HL-60 (cell line): ENCODE data around the gene HCFC1R1.

Experiments
- DNase-seq, 2 experiments: peaks; one replicate each; pipeline ENCODE4 v3.0.0-alpha.2; 2010 to 2020; ENCODE audit warnings: low read depth in 1 of 2, low spot score in 1 of 2
- H3K27ac ChIP-seq: fragments of 250-450 bp; sonication (Bioruptor Pico); replicated peaks from 2 replicates; pipeline ENCODE4 v1.5.1; 2020; ENCODE audit warnings: mild to moderate bottlenecking, moderate library complexity
- H3K27me3 ChIP-seq: fragments of 250-450 bp; sonication (Bioruptor Pico); 2 replicates; pipeline ENCODE4 v1.5.1; 2021; ENCODE audit warnings: mild to moderate bottlenecking, moderate library complexity; ENCODE audit not compliant: insufficient read depth, poor library complexity, severe bottlenecking
- H3K4me3 ChIP-seq: replicated peaks from 2 replicates; pipeline ENCODE4 v1.5.1; 2011; ENCODE audit warnings: mild to moderate bottlenecking, control low read depth, low read length; ENCODE audit not compliant: insufficient read depth
- CTCF ChIP-seq: IDR thresholded peaks from one replicate; pipeline ENCODE4 v1.5.1; 2011; ENCODE audit warnings: low read length, control low read depth, inconsistent platforms; ENCODE audit not compliant: insufficient read depth
- GABPA ChIP-seq: IDR thresholded peaks from 2 replicates; pipeline ENCODE4 v1.6.1; 2012; ENCODE audit warnings: low read depth
- POLR2AphosphoS5 ChIP-seq: IDR thresholded peaks from 2 replicates; pipeline ENCODE4 v1.6.1; 2012; ENCODE audit warnings: low read depth
- REST ChIP-seq: IDR thresholded peaks from 2 replicates; pipeline ENCODE4 v1.6.1; 2012; ENCODE audit warnings: low read depth; ENCODE audit not compliant: insufficient replicate concordance
- SPI1 ChIP-seq: IDR thresholded peaks from 2 replicates; pipeline ENCODE4 v1.6.1; 2012; ENCODE audit warnings: low read depth, mild to moderate bottlenecking, borderline replicate concordance

Gene HCFC1R1

GRCh38 chr16:3021449-3022207 lies 2.1 kb downstream of the HCFC1R1 start:
- DNase-seq = peak; percentile 71 to 78
- Histone ChIP-seq H3K27me3 (no peaks in the 10 kb centered on the region), H3K4me3 (peak overlapping the region; percentile 70), H3K27ac (peak overlapping the region; percentile 72)
- TF ChIP-seq CTCF (peak; percentile 11), REST (no peak)

GRCh38 chr16:3020604-3021448 lies 2.9 kb downstream of the HCFC1R1 start:
- DNase-seq = peak in 1 of 2 experiments; percentile 15
- Histone ChIP-seq H3K27me3 (no peaks in the 10 kb centered on the region), H3K27ac (peak overlapping the region; percentile 72), H3K4me3 (peak overlapping the region; percentile 70)
- TF ChIP-seq POLR2AphosphoS5 (no peak), REST (no peak), CTCF (no peak), SPI1 (no peak), GABPA (no peak)

GRCh38 chr16:3020247-3020603 lies 3.5 kb downstream of the HCFC1R1 start, which contains the start of gene TNFRSF12A:
Gene TNFRSF12A, plus strand, starts transcription at chr16:3020368. Its CDS starts 30 bp downstream, at chr16:3020398.
- Histone ChIP-seq H3K27ac (peak within 1 kb of the TSS; percentile 72), H3K27me3 (no peaks in the 10 kb centered on the region), H3K4me3 (peak within 1 kb of the TSS; percentile 70)
- DNase-seq = peak in 1 of 2 experiments; percentile 70
- TF ChIP-seq POLR2AphosphoS5 (peak; percentile 66; the same call in 1 of the 2 replicates), GABPA (no peak)

GRCh38 chr16:3019594-3020246 lies 4.0 kb downstream of the HCFC1R1 start:
- DNase-seq = no peak
- TF ChIP-seq REST (no peak), SPI1 (no peak), GABPA (no peak), POLR2AphosphoS5 (no peak), CTCF (no peak)
- peak overlapping the region; percentile 31 for H3K27ac ChIP-seq
- H3K4me3 ChIP-seq = peak overlapping the region; percentile 70
- no peaks in the 10 kb centered on the region for H3K27me3 ChIP-seq
